Transverse colon (tissue), 3 donors: ENCODE results near the gene REC8.

Experiments
- POLR2A ChIP-seq: fragments of 450-650 bp; IDR thresholded peaks from one replicate; pipeline ENCODE4 v1.6.1; 2016; ENCODE audit warnings: antibody characterized with exemption, mild to moderate bottlenecking, moderate library complexity
- TF ChIP-seq, protein P1 (sequence below), 5 experiments: fragments of 200-600 bp in 3 of 5; fragments of 450-650 bp in 2 of 5; sonication (generic) in 3 of 5; IDR thresholded peaks; 1 replicate in 2 of 5; 2 replicates in 3 of 5; pipeline ENCODE4 v1.5.1; 2016 to 2017; ENCODE audit warnings: antibody characterized with exemption in 5 of 5, inconsistent platforms in 3 of 5, mild to moderate bottlenecking in 2 of 5, moderate library complexity in 1 of 5

DNA sequence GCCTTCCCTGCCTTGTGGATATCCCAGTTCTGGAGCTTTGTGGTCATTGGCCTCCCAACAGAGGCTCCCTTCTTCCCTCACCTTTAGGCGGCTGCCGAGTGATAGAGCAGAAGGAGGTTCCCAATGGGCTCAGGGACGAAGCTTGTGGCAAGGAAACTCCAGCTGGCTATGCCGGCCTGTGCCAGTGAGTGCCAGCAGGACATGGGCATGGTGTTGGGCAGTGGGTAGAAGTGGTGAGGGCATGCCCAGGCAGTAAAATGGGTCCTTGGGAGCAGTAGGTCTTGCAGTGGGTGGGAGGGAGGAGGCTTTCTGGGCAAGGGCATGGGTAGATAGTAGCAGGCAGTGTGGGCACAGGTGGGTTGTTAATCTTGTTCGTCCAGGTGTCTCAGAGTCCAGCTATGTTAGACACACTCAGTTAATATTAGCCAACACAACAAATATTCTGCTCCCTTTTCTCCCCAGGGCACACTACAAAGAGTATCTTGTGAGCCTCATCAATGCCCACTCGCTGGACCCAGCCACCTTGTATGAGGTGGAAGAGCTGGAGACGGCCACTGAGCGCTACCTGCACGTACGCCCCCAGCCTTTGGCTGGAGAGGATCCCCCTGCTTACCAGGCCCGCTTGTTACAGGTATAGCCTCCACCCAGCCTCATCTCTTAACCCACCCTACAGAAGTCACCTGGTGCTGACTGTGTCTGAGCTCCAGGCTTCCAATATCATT is 11.9 kb upstream of the REC8 start:
- TF ChIP-seq, protein P1, sequence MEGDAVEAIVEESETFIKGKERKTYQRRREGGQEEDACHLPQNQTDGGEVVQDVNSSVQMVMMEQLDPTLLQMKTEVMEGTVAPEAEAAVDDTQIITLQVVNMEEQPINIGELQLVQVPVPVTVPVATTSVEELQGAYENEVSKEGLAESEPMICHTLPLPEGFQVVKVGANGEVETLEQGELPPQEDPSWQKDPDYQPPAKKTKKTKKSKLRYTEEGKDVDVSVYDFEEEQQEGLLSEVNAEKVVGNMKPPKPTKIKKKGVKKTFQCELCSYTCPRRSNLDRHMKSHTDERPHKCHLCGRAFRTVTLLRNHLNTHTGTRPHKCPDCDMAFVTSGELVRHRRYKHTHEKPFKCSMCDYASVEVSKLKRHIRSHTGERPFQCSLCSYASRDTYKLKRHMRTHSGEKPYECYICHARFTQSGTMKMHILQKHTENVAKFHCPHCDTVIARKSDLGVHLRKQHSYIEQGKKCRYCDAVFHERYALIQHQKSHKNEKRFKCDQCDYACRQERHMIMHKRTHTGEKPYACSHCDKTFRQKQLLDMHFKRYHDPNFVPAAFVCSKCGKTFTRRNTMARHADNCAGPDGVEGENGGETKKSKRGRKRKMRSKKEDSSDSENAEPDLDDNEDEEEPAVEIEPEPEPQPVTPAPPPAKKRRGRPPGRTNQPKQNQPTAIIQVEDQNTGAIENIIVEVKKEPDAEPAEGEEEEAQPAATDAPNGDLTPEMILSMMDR (IDR thresholded peaks at IDR 0.05): no peak
- no peak for TF ChIP-seq POLR2A
